Measurements from ENCODE around the gene VPS9D1.

VPS9D1 gene

GRCh38 chr16:89657442-89658220, 63.1 kb downstream of the VPS9D1 start, which contains the start of the genes CHMP1A and SPATA33:
Gene CHMP1A, minus strand, starts transcription at chr16:89657708. Its CDS starts 120 bp downstream, at chr16:89657588.
Gene SPATA33, plus strand, starts transcription at chr16:89657836. Its CDS starts 76 bp downstream, at chr16:89657912.
- peak; percentile 72 for DNase-seq
